Osteoblast (primary cell): ENCODE measurements around the gene MYH9. TPM values are rescaled to one million over a fixed set of nuclear protein-coding genes. Genes with fewer than 3 reads are reported as not detected.

Source experiments
- DNase-seq: peaks from one replicate; pipeline ENCODE4 v3.0.0; 2011; ENCODE audit warnings: low spot score, mixed read lengths; ENCODE audit not compliant: insufficient read length; ENCODE audit errors: missing footprints
- H2AFZ ChIP-seq: 2 replicates; pipeline ENCODE4 v1.6.0; 2011; ENCODE audit warnings: mild to moderate bottlenecking, low read length
- H3K27ac ChIP-seq: 2 replicates; pipeline ENCODE4 v1.5.1; 2011; ENCODE audit warnings: mild to moderate bottlenecking, low read depth, low read length, moderate library complexity
- H3K27me3 ChIP-seq: 2 replicates; pipeline ENCODE4 v1.6.0; 2012; ENCODE audit warnings: mild to moderate bottlenecking, control low read depth, inconsistent platforms, low read length, moderate library complexity; ENCODE audit not compliant: insufficient read depth
- H3K36me3 ChIP-seq: 2 replicates; pipeline ENCODE4 v1.5.1; 2011; ENCODE audit warnings: mild to moderate bottlenecking, low read length, control low read depth, moderate library complexity; ENCODE audit not compliant: insufficient read depth
- H3K4me1 ChIP-seq: 2 replicates; pipeline ENCODE4 v1.5.1; 2011; ENCODE audit warnings: mild to moderate bottlenecking, low read length, control low read depth, moderate library complexity; ENCODE audit not compliant: insufficient read depth
- H3K4me2 ChIP-seq: 2 replicates; pipeline ENCODE4 v1.6.0; 2011; ENCODE audit warnings: mild to moderate bottlenecking, low read length; ENCODE audit not compliant: insufficient read depth
- H3K4me3 ChIP-seq: fragments of 200-600 bp; sonication (generic); 3 replicates; pipeline ENCODE4 v1.5.1; 2012; ENCODE audit warnings: mild to moderate bottlenecking, low read length, inconsistent platforms; ENCODE audit not compliant: insufficient read depth
- H3K79me2 ChIP-seq: 2 replicates; pipeline ENCODE4 v1.6.0; 2012; ENCODE audit warnings: mild to moderate bottlenecking, low read length, control low read depth, inconsistent platforms; ENCODE audit not compliant: insufficient read depth
- H3K9me3 ChIP-seq: 2 replicates; pipeline ENCODE4 v1.5.1; 2011; ENCODE audit warnings: low read depth, low read length, control low read depth
- H4K20me1 ChIP-seq: 2 replicates; pipeline ENCODE4 v1.6.0; 2012; ENCODE audit warnings: mild to moderate bottlenecking, low read length, control low read depth; ENCODE audit not compliant: insufficient read depth
- total RNA-seq: library from RNA; depleted of rRNA; stranded (reverse); fragments of >200 nt; gene quantifications from 2 replicates; pipeline ENCODE4 v1.2.3, GENCODE V29; 2012
- TF ChIP-seq, protein P1 (sequence below): IDR thresholded peaks from 2 replicates; pipeline ENCODE4 v1.5.1; 2011; ENCODE audit warnings: mild to moderate bottlenecking, low read depth, low read length, moderate library complexity; ENCODE audit errors: extremely low read depth

MYH9 gene
- total RNA-seq, 1 donor = 964 TPM

- Histone ChIP-seq H3K4me3 (no peak overlapping the region), H3K36me3 (no peaks in the 10 kb centered on the region), H4K20me1 (no peaks in the 10 kb centered on the region), H3K27me3 (no peaks in the 10 kb centered on the region), H2AFZ (no peak overlapping the region), H3K4me2 (no peak overlapping the region), H3K9me3 (no peaks in the 10 kb centered on the region), H3K4me1 (peaks cover 24% of the 10 kb centered on the region), H3K27ac (no peak overlapping the region), H3K79me2 (no peaks in the 10 kb centered on the region)
- TF ChIP-seq, protein P1, sequence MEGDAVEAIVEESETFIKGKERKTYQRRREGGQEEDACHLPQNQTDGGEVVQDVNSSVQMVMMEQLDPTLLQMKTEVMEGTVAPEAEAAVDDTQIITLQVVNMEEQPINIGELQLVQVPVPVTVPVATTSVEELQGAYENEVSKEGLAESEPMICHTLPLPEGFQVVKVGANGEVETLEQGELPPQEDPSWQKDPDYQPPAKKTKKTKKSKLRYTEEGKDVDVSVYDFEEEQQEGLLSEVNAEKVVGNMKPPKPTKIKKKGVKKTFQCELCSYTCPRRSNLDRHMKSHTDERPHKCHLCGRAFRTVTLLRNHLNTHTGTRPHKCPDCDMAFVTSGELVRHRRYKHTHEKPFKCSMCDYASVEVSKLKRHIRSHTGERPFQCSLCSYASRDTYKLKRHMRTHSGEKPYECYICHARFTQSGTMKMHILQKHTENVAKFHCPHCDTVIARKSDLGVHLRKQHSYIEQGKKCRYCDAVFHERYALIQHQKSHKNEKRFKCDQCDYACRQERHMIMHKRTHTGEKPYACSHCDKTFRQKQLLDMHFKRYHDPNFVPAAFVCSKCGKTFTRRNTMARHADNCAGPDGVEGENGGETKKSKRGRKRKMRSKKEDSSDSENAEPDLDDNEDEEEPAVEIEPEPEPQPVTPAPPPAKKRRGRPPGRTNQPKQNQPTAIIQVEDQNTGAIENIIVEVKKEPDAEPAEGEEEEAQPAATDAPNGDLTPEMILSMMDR = no peak
- peak; percentile 14 for DNase-seq
Measured at GRCh38 chr22:36422287-36423014, 34.7 kb upstream of the MYH9 start.

DNA sequence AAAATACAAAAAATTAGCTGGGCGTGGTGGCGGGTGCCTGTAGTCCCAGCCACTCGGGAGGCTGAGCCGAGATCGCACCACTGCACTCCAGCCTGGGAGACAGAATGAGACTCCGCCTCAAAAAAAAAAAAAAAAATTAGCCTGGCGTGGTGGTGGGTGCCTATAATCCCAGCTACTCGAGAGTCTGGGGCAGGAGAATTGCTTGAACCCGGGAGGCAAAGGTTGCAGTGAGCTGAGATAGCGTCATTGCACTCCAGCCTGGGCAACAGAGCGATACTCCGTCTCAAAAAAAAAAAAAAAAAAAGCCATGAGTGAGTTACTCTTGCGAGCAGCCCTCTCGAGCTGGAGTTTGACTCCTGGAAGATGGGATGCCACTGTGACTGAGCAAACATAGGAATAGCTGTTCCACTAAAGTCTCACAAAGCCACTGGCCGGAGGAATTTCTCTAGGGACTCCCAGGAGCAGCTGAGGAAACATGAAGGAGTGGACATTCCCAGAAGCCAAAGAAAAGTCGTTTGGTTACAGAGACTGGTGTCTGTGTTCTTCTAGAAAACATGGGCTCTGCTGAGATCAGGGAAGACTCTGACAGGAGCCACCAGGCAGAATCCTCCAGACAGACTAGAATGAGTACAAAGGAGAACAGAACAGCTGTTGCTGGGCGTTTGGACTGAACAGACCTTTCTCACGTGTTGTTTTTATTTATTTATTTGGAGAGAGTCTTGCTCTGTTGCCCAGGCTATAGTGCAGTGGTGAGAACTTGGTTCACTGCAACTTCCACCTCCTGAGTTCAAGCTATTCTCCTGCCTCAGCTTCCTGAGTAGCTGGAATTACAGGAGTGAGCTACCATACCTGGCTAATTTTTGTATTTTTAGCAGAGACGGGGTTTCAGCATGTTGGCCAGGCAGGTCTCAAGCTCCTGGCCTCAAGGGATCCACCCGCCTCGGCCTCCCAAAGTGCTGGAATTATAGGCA is 32.4 kb upstream of the MYH9 start:
- H3K9me3 ChIP-seq = no peaks in the 10 kb centered on the region
- no peaks in the 10 kb centered on the region for H3K79me2 ChIP-seq
- no peaks in the 10 kb centered on the region for H3K27me3 ChIP-seq
- H3K4me3 ChIP-seq = no peak overlapping the region
- H3K4me2 ChIP-seq = peak overlapping the region; percentile 52
- no peaks in the 10 kb centered on the region for H4K20me1 ChIP-seq
- TF ChIP-seq, protein P1 = no peak
- H3K27ac ChIP-seq = peak overlapping the region; percentile 4
- H2AFZ ChIP-seq = peak overlapping the region; percentile 26
- DNase-seq = peak; percentile 72
- no peaks in the 10 kb centered on the region for H3K36me3 ChIP-seq
- H3K4me1 ChIP-seq = peaks cover 20% of the 10 kb centered on the region

- Histone ChIP-seq H3K36me3 (no peaks in the 10 kb centered on the region), H3K4me2 (peak overlapping the region; percentile 52), H4K20me1 (no peaks in the 10 kb centered on the region), H3K79me2 (no peaks in the 10 kb centered on the region), H3K27me3 (no peaks in the 10 kb centered on the region), H3K4me3 (peak overlapping the region; percentile 24), H3K27ac (peak overlapping the region; percentile 20), H2AFZ (peak overlapping the region; percentile 71), H3K4me1 (peaks cover 16% of the 10 kb centered on the region), H3K9me3 (no peaks in the 10 kb centered on the region)
- TF ChIP-seq, protein P1 = no peak
- DNase-seq = peak; percentile 80
Measured at GRCh38 chr22:36419177-36419911, 31.6 kb upstream of the MYH9 start.
